Omental fat pad (tissue), 4 donors: Measurements from ENCODE around the gene N4BP2. TPM values are rescaled to one million over a fixed set of nuclear protein-coding genes. Genes with fewer than 3 reads are reported as not detected.

Experiments
- ATAC-seq: fragments of 150-250 bp; one replicate; pipeline ENCODE4 v1.9.1; 2016; ENCODE audit warnings: mild to moderate bottlenecking, moderate library complexity; ENCODE audit not compliant: low FRiP score
- DNase-seq: peaks from one replicate; pipeline ENCODE4 v3.0.0-alpha.2; 2019; ENCODE audit warnings: low spot score
- total RNA-seq, 4 donors: library from RNA; depleted of rRNA; stranded (reverse); fragments of >200 nt; gene quantifications; one replicate each; pipeline ENCODE4 v1.1.0, GENCODE V29; 2016
- TF ChIP-seq, protein P1 (sequence below), 3 donors: fragments of 450-650 bp; IDR thresholded peaks; one replicate each; pipeline ENCODE4 v1.5.1; 2016 to 2017; ENCODE audit warnings: antibody characterized with exemption in 3 of 3, mild to moderate bottlenecking in 3 of 3, moderate library complexity in 2 of 3

Gene N4BP2
- total RNA-seq, 4 donors from 2014 or later, result 6.5 to 9.2 (median 9.0) TPM

DNA sequence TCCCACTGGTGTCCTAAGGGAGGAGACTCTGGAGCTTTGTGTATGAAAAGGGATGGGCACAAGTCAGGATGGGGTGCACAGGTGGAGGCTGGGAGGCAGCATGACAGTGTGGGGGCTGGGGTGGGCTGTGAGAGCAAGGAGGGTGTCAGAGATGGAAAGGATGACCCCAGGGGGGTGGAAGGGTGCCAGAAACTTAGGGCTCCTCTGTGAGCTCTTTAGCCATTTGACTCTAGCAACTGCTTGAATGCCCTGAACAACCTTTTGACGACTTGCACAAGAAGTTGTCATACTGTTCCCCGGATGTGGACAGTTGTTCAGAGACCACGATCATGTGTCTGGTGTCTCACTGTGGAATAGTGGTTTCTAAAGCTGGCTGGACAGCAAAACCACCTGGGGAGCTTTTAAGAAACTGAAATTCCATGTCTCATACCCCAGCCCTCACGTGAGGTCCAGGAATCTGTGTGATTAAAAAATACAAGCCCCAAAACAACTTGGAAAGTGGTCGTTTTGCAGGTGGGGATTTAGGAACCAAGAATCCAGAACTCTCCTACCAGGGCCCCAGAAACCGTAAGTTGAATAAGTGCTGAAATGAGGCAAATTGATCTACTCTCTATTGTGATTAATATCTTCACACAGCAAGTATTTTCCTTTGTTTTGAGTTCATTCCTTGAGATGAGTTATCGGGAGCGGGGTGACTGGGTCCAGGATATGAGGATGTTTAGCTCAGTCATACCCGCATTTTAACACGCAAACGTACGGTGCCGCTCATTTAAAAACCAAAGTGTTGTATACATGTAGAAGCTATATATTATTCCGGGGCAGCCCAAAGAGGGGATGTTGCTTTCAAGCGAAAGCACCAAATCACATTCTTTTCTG lies 143.6 kb downstream of the N4BP2 start:
- no peak for ATAC-seq
- TF ChIP-seq, protein P1, sequence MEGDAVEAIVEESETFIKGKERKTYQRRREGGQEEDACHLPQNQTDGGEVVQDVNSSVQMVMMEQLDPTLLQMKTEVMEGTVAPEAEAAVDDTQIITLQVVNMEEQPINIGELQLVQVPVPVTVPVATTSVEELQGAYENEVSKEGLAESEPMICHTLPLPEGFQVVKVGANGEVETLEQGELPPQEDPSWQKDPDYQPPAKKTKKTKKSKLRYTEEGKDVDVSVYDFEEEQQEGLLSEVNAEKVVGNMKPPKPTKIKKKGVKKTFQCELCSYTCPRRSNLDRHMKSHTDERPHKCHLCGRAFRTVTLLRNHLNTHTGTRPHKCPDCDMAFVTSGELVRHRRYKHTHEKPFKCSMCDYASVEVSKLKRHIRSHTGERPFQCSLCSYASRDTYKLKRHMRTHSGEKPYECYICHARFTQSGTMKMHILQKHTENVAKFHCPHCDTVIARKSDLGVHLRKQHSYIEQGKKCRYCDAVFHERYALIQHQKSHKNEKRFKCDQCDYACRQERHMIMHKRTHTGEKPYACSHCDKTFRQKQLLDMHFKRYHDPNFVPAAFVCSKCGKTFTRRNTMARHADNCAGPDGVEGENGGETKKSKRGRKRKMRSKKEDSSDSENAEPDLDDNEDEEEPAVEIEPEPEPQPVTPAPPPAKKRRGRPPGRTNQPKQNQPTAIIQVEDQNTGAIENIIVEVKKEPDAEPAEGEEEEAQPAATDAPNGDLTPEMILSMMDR (IDR thresholded peaks at IDR 0.05), result no peak
- no peak for DNase-seq

DNA sequence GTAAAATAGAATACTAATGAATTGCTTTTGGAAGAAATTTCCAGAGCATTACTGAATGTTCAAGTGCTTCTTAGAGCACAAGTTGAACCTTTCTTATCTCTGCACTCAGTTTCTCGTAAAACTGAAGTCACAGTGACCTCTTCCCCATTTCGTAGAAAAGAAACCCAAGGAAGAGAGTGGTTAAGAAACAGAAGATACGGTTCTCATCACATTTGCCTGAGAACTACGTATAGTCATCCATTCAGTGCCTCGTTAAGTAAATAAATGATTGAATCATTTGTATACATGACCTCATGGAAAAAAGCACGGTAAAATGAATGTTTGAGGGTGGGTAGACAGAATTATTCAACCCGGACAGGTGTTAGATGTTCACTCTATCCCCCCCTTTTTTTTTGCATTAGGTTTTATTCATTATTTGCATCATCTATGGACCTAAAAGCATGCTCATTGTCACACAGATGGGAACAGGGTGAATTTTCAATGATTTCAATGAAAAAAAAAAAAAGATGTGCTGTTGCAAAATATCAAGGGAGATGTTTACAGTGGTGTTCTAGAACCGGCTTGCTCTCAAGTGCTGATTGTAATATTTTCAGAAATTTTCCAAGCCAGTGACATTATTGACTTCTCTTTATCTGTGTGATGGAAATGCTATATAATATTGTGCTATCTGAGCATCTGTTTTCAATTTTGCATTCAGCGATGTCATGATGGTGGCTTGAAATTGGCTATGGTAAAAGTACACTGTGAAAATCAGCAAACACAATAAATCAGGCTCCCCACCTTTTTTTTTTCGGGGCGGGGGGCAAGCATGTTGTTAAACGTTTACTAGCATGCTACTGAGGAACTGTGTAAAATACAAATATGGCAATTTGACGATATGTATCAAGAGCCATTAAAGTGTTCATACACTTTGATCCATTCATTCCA lies 144.5 kb downstream of the N4BP2 start:
- ATAC-seq, result no peak

DNA sequence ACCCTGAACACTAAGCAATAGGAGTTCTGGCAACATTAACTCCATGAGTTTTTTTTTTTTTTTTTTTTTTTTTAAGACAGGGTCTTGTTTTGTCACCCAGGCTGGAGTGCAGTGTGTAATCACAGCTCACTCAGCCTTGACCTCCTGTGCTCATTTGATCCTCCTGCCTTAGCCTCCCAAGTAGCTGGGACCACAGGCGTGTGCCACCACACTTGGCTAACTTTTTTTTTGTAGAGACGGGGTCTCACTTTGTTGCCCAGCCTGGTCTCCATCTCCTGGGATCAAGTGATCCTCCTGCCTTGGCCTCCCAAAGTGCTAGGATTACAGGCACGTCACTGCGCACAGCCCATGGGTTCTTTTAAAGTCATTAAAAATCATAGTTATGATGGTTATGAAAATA lies 145.2 kb downstream of the N4BP2 start:
- no peak for DNase-seq
- TF ChIP-seq, protein P1 (IDR thresholded peaks at IDR 0.05), result no peak
- ATAC-seq, result no peak

More for the DNA sequence above, 144.5 kb downstream of the N4BP2 start:
- DNase-seq, result no peak
- TF ChIP-seq, protein P1 (IDR thresholded peaks at IDR 0.05), result no peak

DNA sequence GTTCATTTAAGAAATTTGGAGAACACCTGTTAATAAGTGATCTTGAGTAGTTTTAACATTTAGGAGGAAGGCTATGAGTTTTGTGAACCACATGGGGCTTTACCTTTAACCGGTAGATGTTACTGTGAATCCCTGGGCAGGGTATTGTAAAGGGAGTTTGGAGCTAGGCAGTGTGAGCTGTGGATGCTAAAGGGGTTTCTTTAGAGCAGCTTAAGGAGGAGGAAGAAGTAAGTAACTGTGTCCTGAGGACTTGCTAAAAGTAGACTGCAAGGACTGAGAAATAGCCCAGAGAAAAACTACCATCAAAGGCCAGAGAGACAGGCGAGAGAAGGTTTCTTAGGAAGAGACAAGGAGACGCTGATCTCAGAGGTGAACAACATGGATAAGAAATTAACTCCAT lies 145.8 kb downstream of the N4BP2 start:
- DNase-seq, result no peak
- no peak for ATAC-seq
- TF ChIP-seq, protein P1 (IDR thresholded peaks at IDR 0.05), result no peak

DNA sequence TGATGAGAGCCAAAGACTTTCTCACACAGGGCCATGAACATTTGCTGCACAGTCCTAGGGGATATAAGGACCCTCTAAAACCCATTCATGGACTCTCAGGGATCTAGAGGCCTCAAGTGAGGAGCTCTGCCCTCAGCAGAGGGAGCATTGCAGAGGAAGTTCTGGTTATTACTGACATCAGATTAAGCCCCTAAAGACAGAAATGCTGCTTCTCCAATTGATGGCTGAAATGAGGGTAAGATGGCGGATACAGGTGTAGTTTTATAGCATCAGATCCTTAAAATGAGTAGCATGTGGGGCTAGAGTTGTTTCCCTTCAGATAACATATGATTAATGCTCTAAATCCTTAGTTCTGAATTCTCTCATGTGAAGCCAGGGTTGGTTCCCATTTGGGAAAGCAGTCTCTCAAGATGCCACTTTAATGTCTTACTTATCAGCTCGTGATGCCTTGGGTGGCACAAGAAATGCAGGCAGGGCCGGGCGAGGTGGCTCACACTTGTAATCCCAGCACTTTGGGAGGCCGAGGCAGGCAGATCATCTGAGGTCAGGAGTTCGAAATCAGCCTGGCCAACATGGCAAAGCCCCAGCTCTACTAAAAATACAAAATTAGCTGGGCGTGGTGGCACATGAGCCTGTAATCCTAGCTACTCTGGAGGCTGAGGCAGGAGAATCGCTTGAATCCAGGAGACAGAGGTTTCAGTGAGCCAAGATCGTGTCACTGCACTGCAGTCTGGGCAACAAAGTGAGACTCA lies 148.0 kb downstream of the N4BP2 start:
- TF ChIP-seq, protein P1 (IDR thresholded peaks at IDR 0.05), result no peak
- ATAC-seq (no peak), DNase-seq (no peak)
